Upper lobe of left lung (tissue), 6 donors: ENCODE results near the gene KCP. TPM values are rescaled to one million over a fixed set of nuclear protein-coding genes. Genes with fewer than 3 reads are reported as not detected.

ENCODE experiments used
- ATAC-seq, 2 donors: fragments of 200-7000 bp; cut with Tn5 transposase; one replicate each; pipeline ENCODE4 v1.9.1; 2022; ENCODE audit warnings: mild to moderate bottlenecking in 2 of 2, moderate library complexity in 2 of 2; ENCODE audit not compliant: low FRiP score in 2 of 2
- DNase-seq, 2 donors: peaks; one replicate each; pipeline ENCODE4 v3.0.0-alpha.2; 2019 to 2020
- H3K27ac ChIP-seq, 4 donors: fragments of 200-600 bp; sonication (generic); one replicate each; pipeline ENCODE4 v1.5.1; 2016 to 2019
- H3K27me3 ChIP-seq, 4 donors: fragments of 200-600 bp; sonication (generic); one replicate each; pipeline ENCODE4 v1.5.1; 2017 to 2019
- H3K36me3 ChIP-seq, 4 donors: fragments of 200-600 bp; sonication (generic); one replicate each; pipeline ENCODE4 v1.5.1; 2016 to 2019
- H3K4me1 ChIP-seq, 4 donors: fragments of 200-600 bp; sonication (generic); one replicate each; pipeline ENCODE4 v1.5.1; 2018 to 2019
- H3K4me3 ChIP-seq, 4 donors: fragments of 200-600 bp; sonication (generic); one replicate each; pipeline ENCODE4 v1.5.1; 2017 to 2019; ENCODE audit warnings: mild to moderate bottlenecking in 2 of 4, moderate library complexity in 1 of 4
- H3K9me3 ChIP-seq, 4 donors: fragments of 200-600 bp; sonication (generic); one replicate each; pipeline ENCODE4 v1.5.1; 2018 to 2019
- EP300 ChIP-seq, 4 donors: sonication (generic); formaldehyde crosslinking; IDR thresholded peaks; one replicate each; pipeline ENCODE4 v1.5.1; 2017; ENCODE audit warnings: antibody characterized with exemption in 4 of 4, control low read depth in 2 of 4
- POLR2A ChIP-seq, 4 donors: fragments of 450-650 bp; IDR thresholded peaks; one replicate each; pipeline ENCODE4 v1.5.1; 2016 to 2017; ENCODE audit warnings: antibody characterized with exemption in 4 of 4, mild to moderate bottlenecking in 2 of 4
- POLR2AphosphoS5 ChIP-seq, 2 donors: sonication (generic); formaldehyde crosslinking; IDR thresholded peaks; one replicate each; pipeline ENCODE4 v1.5.1; 2017; ENCODE audit warnings: antibody characterized with exemption in 2 of 2
- WGBS, 2 donors: methylation state at CpG; one replicate each; pipeline ENCODE4 v1.1.5; 2017 to 2018; 5-methylcytosine and 5-hydroxymethylcytosine counted together
- total RNA-seq, 6 donors: library from RNA; depleted of rRNA in 4 of 6; stranded (reverse); fragments of >200 nt in 4 of 6; gene quantifications; one replicate each; pipeline versions ENCODE4 v1.1.0 to v1.2.1, GENCODE V29; 2016 to 2021
- TF ChIP-seq, protein P1 (sequence below), 6 experiments: fragments of 450-650 bp in 4 of 6; fragments of 200-600 bp in 2 of 6; sonication (generic) in 2 of 6; IDR thresholded peaks; one replicate each; pipeline ENCODE4 v1.5.1; 2016 to 2019; ENCODE audit warnings: antibody characterized with exemption in 6 of 6
- donor health status: DM: no; HTN: no; CAD: no; lungs with moderate emphysema.
- donor health status: DM: no; HTN: yes; CAD: no; lungs with severe emphysema.

KCP gene
- total RNA-seq, 6 donors from 2014 or later, result 0.15 to 2.1 (median 1.1) TPM; not detected in 1

DNA sequence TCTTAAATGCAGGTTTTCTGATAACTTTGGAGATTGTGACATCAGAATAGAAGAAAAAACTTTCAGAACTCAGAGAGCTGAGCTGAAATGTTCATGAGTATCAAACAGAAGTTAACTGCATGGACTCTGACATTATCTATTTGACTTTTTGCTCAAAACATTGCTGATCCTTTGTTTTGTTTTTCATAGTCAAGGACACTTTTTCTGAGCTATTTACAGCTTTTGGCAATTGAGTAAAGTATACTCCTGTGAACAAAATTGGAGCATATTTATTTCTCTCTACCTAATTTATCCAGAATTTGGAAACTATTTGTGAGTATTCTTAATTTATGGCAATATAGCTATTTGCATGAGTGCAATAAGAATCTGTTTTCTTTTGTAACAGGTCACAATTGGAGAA lies 11.1 kb downstream of the KCP start:
- no peak for ATAC-seq
- Histone ChIP-seq H3K4me1 (no peaks in the 10 kb centered on the region), H3K9me3 (peaks cover 0 to 10% (median 0%) of the 10 kb centered on the region in 4 donors), H3K27me3 (no peaks in the 10 kb centered on the region), H3K4me3 (no peak overlapping the region), H3K36me3 (no peaks in the 10 kb centered on the region), H3K27ac (no peak overlapping the region)
- DNase-seq, result no peak
- TF ChIP-seq, protein P1, sequence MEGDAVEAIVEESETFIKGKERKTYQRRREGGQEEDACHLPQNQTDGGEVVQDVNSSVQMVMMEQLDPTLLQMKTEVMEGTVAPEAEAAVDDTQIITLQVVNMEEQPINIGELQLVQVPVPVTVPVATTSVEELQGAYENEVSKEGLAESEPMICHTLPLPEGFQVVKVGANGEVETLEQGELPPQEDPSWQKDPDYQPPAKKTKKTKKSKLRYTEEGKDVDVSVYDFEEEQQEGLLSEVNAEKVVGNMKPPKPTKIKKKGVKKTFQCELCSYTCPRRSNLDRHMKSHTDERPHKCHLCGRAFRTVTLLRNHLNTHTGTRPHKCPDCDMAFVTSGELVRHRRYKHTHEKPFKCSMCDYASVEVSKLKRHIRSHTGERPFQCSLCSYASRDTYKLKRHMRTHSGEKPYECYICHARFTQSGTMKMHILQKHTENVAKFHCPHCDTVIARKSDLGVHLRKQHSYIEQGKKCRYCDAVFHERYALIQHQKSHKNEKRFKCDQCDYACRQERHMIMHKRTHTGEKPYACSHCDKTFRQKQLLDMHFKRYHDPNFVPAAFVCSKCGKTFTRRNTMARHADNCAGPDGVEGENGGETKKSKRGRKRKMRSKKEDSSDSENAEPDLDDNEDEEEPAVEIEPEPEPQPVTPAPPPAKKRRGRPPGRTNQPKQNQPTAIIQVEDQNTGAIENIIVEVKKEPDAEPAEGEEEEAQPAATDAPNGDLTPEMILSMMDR (IDR thresholded peaks at IDR 0.05), result no peak
- no peak for TF ChIP-seq EP300 (IDR thresholded peaks at IDR 0.05)
- TF ChIP-seq POLR2AphosphoS5 (IDR thresholded peaks at IDR 0.05), result no peak
- no peak for TF ChIP-seq POLR2A (IDR thresholded peaks at IDR 0.05)

DNA sequence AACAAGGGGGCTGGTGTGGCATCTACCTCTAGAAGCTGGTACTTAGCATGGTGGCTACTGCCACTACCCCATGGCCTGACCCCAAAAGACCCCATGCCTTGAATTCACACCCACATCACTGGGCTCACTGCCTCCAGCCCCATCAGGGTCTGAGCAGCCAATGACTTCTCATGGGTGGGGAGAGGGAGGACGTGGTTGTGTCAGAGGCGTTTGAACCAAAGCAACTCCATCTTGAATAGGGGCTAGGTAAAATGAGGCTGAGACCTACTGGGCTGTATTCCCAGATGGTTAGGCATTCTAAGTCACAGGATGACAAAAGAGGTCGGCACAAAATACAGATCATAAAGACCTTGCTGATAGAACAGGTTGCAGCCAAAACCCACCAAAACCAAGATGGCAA lies 15.2 kb downstream of the KCP start:
- Histone ChIP-seq H3K4me3 (no peak overlapping the region), H3K36me3 (no peaks in the 10 kb centered on the region), H3K27ac (no peak overlapping the region), H3K4me1 (peaks cover 0 to 13% (median 3%) of the 10 kb centered on the region in 4 donors), H3K27me3 (peaks cover 0 to 13% (median 11%) of the 10 kb centered on the region in 4 donors), H3K9me3 (peaks cover 0 to 10% (median 0%) of the 10 kb centered on the region in 4 donors)
- TF ChIP-seq EP300 (IDR thresholded peaks at IDR 0.05) (no peak), POLR2A (IDR thresholded peaks at IDR 0.05) (no peak), POLR2AphosphoS5 (IDR thresholded peaks at IDR 0.05) (no peak)
- TF ChIP-seq, protein P1 (IDR thresholded peaks at IDR 0.05), result no peak
- ATAC-seq (no peak), DNase-seq (no peak)
- WGBS, 2 donors, result 90 to 95% methylated on average over 3 of the region's 3 CpGs

DNA sequence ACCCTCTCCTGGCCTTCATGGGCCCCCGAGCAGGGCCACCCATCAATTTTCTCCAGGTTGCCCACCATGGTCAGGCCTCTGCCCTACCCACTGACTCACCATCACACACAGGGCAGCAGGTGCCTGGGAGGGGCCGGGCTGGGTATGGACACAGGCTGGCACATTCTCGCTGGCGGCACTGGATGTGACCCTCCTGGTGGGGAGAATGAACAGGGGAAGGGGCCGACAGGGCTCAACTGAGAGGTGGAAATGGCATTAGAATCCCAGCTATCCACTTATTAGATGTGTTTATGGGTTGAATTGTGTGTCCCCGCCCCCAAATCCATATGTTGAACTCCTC lies 16.4 kb downstream of the KCP start:
- WGBS, 2 donors, result 83 to 95% methylated on average over 5 to 6 of the region's 6 CpGs
- Histone ChIP-seq H3K27me3 (peaks cover 0 to 13% (median 11%) of the 10 kb centered on the region in 4 donors), H3K4me3 (no peak overlapping the region), H3K9me3 (peaks cover 0 to 1% (median 0%) of the 10 kb centered on the region in 4 donors), H3K36me3 (no peaks in the 10 kb centered on the region), H3K27ac (no peak overlapping the region), H3K4me1 (peaks cover 0 to 14% (median 3%) of the 10 kb centered on the region in 4 donors)
- DNase-seq (no peak), ATAC-seq (no peak)
- no peak for TF ChIP-seq EP300 (IDR thresholded peaks at IDR 0.05)
- TF ChIP-seq POLR2AphosphoS5 (IDR thresholded peaks at IDR 0.05), result no peak
- TF ChIP-seq, protein P1 (IDR thresholded peaks at IDR 0.05), result no peak
- no peak for TF ChIP-seq POLR2A (IDR thresholded peaks at IDR 0.05)

DNA sequence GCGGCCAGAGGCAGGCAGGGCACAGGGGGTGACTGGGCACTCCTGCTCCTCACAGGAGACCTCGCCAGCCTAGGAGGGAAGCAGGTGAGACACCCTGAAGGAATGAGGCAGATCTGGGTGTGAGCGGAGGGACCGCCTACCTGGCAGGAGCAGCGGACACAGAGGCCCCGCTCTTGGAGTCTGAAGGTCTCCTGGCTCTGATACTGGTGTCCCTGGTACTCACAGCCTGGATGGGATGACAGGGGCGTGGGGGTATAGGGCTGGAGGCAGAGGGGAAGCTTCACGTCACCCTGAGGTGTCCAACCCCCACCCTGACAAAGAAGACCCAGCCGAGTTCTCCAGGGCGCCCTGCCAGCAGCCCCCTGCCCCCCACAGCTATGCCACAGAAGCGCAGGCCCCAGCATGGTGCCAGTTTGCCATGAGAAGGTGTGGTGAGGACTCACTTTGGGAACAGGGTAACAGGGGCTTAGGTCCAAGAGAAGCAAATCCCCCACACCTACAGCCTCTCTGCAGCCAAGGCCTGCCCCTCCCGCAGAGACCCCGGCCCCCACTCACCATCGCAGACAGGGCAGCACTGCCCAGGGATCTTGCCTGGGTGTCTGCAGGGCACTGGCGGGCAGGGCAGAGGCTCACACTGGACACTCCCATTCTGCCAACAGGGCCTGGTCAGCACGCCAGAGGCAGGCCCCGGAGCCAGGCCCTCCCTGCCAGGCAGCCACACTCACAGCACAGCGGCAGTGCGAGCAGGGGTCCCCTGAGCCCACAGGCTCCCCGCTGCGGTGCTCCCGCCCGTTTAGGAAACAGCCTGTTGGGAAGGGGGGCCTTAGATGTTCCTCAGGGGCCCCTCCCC lies 17.0 kb downstream of the KCP start:
- ATAC-seq (peak in 1 of 2 donors; percentile 54), DNase-seq (peak in 1 of 2 donors; percentile 76)
- TF ChIP-seq, protein P1 (IDR thresholded peaks at IDR 0.05), result no peak
- no peaks in the 10 kb centered on the region for H3K9me3 ChIP-seq
- no peaks in the 10 kb centered on the region for H3K36me3 ChIP-seq
- no peak overlapping the region for H3K27ac ChIP-seq
- WGBS, 2 donors, result 86 to 88% methylated on average over 14 to 23 of the region's 23 CpGs
- no peak overlapping the region for H3K4me3 ChIP-seq
- peaks cover 0 to 13% (median 11%) of the 10 kb centered on the region in 4 donors for H3K27me3 ChIP-seq
- peaks cover 0 to 14% (median 3%) of the 10 kb centered on the region in 4 donors for H3K4me1 ChIP-seq
